Liver (tissue), 3 donors: ENCODE measurements around the gene NUP155.

Source experiments
- JUND ChIP-seq, 2 donors: IDR thresholded peaks; 2 replicates each; pipeline ENCODE4 v1.6.1; 2016; ENCODE audit warnings: antibody characterized with exemption in 2 of 2
- TF ChIP-seq, protein P1 (sequence below): fragments of 150-350 bp; IDR thresholded peaks from 2 replicates; pipeline ENCODE4 v1.5.1; 2017; ENCODE audit warnings: improper control_type of control experiment, low read depth, low read length; ENCODE audit not compliant: missing input control
- donor health status: healthy.
- donor health status: healthy.

DNA sequence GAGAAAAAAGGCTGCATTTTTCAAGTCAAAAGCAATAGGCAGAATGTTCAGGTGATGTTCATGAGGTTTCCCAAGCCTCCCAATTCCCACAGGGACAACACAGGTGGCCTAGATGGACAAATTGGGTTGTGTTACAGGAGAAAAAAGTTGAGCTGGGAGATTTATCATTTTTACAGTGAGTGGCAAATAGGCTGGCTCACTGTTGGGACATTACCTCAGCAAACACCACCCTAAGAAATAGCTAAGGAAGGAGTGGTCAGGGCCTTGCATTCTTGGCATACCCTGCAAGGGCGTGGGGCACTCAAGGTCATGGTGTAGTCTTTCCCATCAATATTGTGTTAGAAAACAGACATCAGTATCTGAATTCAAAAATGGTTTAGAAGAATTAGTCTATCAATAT is 98.4 kb downstream of the NUP155 start:
- TF ChIP-seq, protein P1, sequence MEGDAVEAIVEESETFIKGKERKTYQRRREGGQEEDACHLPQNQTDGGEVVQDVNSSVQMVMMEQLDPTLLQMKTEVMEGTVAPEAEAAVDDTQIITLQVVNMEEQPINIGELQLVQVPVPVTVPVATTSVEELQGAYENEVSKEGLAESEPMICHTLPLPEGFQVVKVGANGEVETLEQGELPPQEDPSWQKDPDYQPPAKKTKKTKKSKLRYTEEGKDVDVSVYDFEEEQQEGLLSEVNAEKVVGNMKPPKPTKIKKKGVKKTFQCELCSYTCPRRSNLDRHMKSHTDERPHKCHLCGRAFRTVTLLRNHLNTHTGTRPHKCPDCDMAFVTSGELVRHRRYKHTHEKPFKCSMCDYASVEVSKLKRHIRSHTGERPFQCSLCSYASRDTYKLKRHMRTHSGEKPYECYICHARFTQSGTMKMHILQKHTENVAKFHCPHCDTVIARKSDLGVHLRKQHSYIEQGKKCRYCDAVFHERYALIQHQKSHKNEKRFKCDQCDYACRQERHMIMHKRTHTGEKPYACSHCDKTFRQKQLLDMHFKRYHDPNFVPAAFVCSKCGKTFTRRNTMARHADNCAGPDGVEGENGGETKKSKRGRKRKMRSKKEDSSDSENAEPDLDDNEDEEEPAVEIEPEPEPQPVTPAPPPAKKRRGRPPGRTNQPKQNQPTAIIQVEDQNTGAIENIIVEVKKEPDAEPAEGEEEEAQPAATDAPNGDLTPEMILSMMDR, result no peak
- no peak for TF ChIP-seq JUND (IDR thresholded peaks at IDR 0.05)
